KMS-11 (cell line): ENCODE results near the gene CDH13.

Experiments
- H2AFZ ChIP-seq: fragments of 200-600 bp; sonication (generic); 2 replicates; pipeline ENCODE4 v1.6.1; 2016; ENCODE audit warnings: antibody characterized with exemption, mixed run types, low read depth
- H3K27ac ChIP-seq: fragments of 200-600 bp; sonication (generic); 2 replicates; pipeline ENCODE4 v1.6.1; 2016; ENCODE audit warnings: mild to moderate bottlenecking, mixed run types
- H3K27me3 ChIP-seq: fragments of 200-600 bp; sonication (generic); 2 replicates; pipeline ENCODE4 v1.6.1; 2017; ENCODE audit warnings: mild to moderate bottlenecking, low read depth, mixed run types, moderate library complexity; ENCODE audit not compliant: insufficient read depth
- H3K36me3 ChIP-seq: fragments of 200-600 bp; sonication (generic); 2 replicates; pipeline ENCODE4 v1.6.1; 2017; ENCODE audit warnings: mild to moderate bottlenecking, mixed run types; ENCODE audit not compliant: insufficient read depth
- H3K4me1 ChIP-seq: fragments of 200-600 bp; sonication (generic); 2 replicates; pipeline ENCODE4 v1.6.1; 2016; ENCODE audit warnings: mild to moderate bottlenecking, low read depth, mixed run types; ENCODE audit not compliant: poor library complexity, severe bottlenecking
- H3K4me2 ChIP-seq: fragments of 200-600 bp; sonication (generic); 2 replicates; pipeline ENCODE4 v1.7.0; 2016; ENCODE audit warnings: mild to moderate bottlenecking, mixed run types
- H3K4me3 ChIP-seq: fragments of 200-600 bp; sonication (generic); IDR thresholded peaks from 2 replicates; pipeline ENCODE4 v1.6.1; 2017; ENCODE audit warnings: low read depth, low read length, mixed read lengths; ENCODE audit not compliant: insufficient read depth
- H3K79me2 ChIP-seq: fragments of 200-600 bp; sonication (generic); 2 replicates; pipeline ENCODE4 v1.6.1; 2016; ENCODE audit warnings: low read depth, mixed run types; ENCODE audit not compliant: insufficient read depth
- H3K9ac ChIP-seq: fragments of 200-600 bp; sonication (generic); 2 replicates; pipeline ENCODE4 v1.6.1; 2016; ENCODE audit warnings: mild to moderate bottlenecking, mixed run types
- H4K20me1 ChIP-seq: fragments of 200-600 bp; sonication (generic); 2 replicates; pipeline ENCODE4 v1.6.1; 2016; ENCODE audit warnings: mild to moderate bottlenecking, mixed run types; ENCODE audit not compliant: insufficient read depth
- TF ChIP-seq, protein P1 (sequence below): fragments of 200-600 bp; sonication (generic); conservative IDR thresholded peaks from 2 replicates; pipeline ENCODE4 v1.6.1; 2017; ENCODE audit warnings: low read depth, mild to moderate bottlenecking, antibody characterized with exemption, low read length, moderate library complexity, mixed read lengths

CDH13 gene

DNA sequence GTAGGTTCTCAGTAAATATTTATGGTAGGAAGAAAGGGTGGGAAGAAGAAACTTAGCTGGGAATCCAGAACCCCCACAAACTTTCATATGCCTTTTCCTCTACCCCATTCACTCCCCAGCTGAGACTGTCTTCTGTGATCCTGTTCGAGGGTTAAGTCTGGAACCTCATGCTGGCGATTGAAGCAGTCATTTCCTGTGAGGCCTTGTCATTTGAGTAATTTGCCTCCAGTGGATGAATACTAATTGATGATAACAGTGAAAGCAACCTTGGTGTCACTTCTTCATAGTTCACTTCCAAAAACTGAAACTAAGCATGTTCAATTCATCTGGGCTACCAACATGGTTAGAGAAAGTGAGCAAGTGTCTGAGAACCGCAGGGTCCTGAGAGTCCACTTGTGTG is 401.2 kb downstream of the CDH13 start:
- TF ChIP-seq, protein P1, sequence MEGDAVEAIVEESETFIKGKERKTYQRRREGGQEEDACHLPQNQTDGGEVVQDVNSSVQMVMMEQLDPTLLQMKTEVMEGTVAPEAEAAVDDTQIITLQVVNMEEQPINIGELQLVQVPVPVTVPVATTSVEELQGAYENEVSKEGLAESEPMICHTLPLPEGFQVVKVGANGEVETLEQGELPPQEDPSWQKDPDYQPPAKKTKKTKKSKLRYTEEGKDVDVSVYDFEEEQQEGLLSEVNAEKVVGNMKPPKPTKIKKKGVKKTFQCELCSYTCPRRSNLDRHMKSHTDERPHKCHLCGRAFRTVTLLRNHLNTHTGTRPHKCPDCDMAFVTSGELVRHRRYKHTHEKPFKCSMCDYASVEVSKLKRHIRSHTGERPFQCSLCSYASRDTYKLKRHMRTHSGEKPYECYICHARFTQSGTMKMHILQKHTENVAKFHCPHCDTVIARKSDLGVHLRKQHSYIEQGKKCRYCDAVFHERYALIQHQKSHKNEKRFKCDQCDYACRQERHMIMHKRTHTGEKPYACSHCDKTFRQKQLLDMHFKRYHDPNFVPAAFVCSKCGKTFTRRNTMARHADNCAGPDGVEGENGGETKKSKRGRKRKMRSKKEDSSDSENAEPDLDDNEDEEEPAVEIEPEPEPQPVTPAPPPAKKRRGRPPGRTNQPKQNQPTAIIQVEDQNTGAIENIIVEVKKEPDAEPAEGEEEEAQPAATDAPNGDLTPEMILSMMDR: no peak
- Histone ChIP-seq H3K36me3 (no peaks in the 10 kb centered on the region), H3K4me2 (no peak overlapping the region), H4K20me1 (no peaks in the 10 kb centered on the region), H2AFZ (no peak overlapping the region), H3K27ac (no peak overlapping the region), H3K9ac (no peak overlapping the region), H3K4me3 (no peak overlapping the region), H3K79me2 (no peaks in the 10 kb centered on the region), H3K27me3 (no peaks in the 10 kb centered on the region), H3K4me1 (no peaks in the 10 kb centered on the region)

DNA sequence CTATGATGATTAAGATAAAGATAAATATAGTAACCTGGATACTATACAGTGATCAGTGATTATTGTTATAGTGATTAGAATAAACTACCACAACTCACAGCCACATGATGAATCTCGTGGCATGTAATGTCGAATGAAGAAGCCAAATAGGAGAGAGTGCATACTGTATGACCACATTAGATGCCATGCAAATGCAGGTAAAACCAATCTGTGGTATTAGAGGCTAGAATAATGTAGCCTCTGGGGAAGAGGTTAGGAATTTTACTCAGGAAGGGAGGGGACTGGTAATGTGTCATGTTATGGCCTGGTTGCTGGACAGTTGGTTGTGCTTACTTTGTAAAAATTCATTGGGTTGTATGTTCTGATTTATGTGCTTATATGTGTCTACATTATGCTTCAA is 402.7 kb downstream of the CDH13 start:
- Histone ChIP-seq H4K20me1 (no peaks in the 10 kb centered on the region), H3K4me1 (no peaks in the 10 kb centered on the region), H3K9ac (no peak overlapping the region), H3K79me2 (no peaks in the 10 kb centered on the region), H3K4me2 (no peak overlapping the region), H3K4me3 (no peak overlapping the region), H3K27me3 (no peaks in the 10 kb centered on the region), H3K36me3 (no peaks in the 10 kb centered on the region), H3K27ac (no peak overlapping the region), H2AFZ (no peak overlapping the region)
- TF ChIP-seq, protein P1: no peak

DNA sequence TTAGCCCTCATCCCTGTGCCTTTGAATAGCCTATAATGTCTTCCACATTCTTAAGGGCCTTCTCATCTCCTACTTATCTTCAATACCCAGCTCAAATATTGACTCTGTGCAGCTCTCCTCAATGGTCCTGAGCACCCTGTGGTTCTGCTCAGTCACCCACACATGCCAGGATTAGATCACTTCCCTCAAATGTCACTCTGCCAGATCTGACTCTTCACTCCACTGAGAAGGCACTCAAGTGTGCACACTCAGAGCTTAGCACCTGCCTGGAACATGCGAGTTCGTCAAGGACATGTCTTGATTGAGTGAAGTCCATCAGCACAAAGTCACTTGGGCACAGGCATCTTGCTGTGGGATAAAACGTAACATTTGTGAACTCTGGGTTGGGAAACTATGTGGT is 404.8 kb downstream of the CDH13 start:
- Histone ChIP-seq H3K9ac (no peak overlapping the region), H2AFZ (no peak overlapping the region), H3K4me2 (no peak overlapping the region), H3K36me3 (no peaks in the 10 kb centered on the region), H3K4me3 (no peak overlapping the region), H3K27me3 (no peaks in the 10 kb centered on the region), H3K4me1 (no peaks in the 10 kb centered on the region), H4K20me1 (no peaks in the 10 kb centered on the region), H3K27ac (no peak overlapping the region), H3K79me2 (no peaks in the 10 kb centered on the region)
- TF ChIP-seq, protein P1: no peak

DNA sequence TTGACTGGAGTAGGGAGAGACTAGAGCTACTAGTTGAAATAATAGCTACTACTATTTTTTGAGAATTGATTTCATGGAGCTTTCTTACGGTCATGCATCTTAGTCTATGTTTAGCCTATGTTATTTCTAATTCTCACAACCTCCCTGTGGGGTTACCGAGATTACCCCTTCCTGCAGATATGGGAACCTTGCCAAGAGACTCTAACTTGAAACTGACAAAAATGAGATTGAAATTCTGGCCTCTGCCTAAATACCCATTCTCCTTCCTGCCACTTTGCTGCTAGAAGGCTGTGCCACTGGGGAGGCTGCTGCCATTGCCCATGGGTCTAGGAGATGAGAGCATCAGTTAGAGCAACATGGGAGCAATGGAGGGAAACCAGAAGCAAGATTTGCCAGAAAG is 410.3 kb downstream of the CDH13 start:
- Histone ChIP-seq H3K27me3 (no peaks in the 10 kb centered on the region), H3K4me1 (no peaks in the 10 kb centered on the region), H3K4me3 (no peak overlapping the region), H3K27ac (no peak overlapping the region), H3K36me3 (no peaks in the 10 kb centered on the region), H4K20me1 (no peaks in the 10 kb centered on the region), H3K4me2 (no peak overlapping the region), H3K79me2 (no peaks in the 10 kb centered on the region), H3K9ac (no peak overlapping the region), H2AFZ (no peak overlapping the region)
- TF ChIP-seq, protein P1: no peak

DNA sequence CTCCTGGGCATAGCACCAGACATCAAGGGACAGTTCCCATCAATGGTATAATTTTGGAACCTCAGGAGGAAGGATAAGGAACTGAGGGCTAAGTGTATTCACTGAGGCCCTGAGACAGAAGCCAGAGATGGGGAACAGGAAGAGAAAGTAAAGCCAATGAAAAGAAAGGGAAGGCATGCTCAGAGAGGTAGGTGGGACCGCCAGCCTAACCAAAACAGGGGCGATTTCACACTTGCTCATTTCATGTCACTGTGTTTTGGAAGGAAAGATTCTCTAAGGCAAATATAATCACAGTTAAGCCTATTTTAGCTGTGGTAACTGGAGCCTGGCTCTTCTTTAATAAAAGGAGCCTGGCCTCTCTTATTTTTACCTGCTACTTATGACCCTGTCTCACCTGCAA is 411.1 kb downstream of the CDH13 start:
- no peaks in the 10 kb centered on the region for H3K79me2 ChIP-seq
- H4K20me1 ChIP-seq: no peaks in the 10 kb centered on the region
- no peak overlapping the region for H3K4me3 ChIP-seq
- no peaks in the 10 kb centered on the region for H3K4me1 ChIP-seq
- H2AFZ ChIP-seq: no peak overlapping the region
- no peaks in the 10 kb centered on the region for H3K27me3 ChIP-seq
- H3K36me3 ChIP-seq: no peaks in the 10 kb centered on the region
- no peak overlapping the region for H3K4me2 ChIP-seq
- H3K27ac ChIP-seq: no peak overlapping the region
- TF ChIP-seq, protein P1: no peak
- H3K9ac ChIP-seq: no peak overlapping the region
